HG02763 (cell line): ENCODE results near the gene KRT26.
"Not testable (repeated sequence)": the region's sequence is repeated elsewhere in the genome, so short reads cannot be mapped to it uniquely, and the experiment has no call there.

Source experiments
- ATAC-seq: cut with Tn5 transposase; IDR thresholded peaks from one replicate; pipeline ENCODE4 v1.9.1; 2021; ENCODE audit warnings: mild to moderate bottlenecking, moderate library complexity; ENCODE audit not compliant: unreplicated experiment

Gene KRT26

GRCh38 chr17:40795019-40795667 is 23.1 kb upstream of the KRT26 start:
- ATAC-seq, result no peak

GRCh38 chr17:40794466-40794865 is 22.5 kb upstream of the KRT26 start:
- ATAC-seq, result no peak

- ATAC-seq, result no peak
Observed at GRCh38 chr17:40793832-40794231, 21.8 kb upstream of the KRT26 start.

- ATAC-seq, result no peak
Observed at GRCh38 chr17:40791787-40792436, 19.9 kb upstream of the KRT26 start.

GRCh38 chr17:40791111-40791510 is 19.1 kb upstream of the KRT26 start:
- no peak for ATAC-seq

GRCh38 chr17:40782450-40782849 is 10.4 kb upstream of the KRT26 start, which contains the start of gene KRT27:
KRT27 (minus strand) TSS chr17:40782550; CDS start chr17:40782493, 57 bp downstream.
- no peak for ATAC-seq

DNA sequence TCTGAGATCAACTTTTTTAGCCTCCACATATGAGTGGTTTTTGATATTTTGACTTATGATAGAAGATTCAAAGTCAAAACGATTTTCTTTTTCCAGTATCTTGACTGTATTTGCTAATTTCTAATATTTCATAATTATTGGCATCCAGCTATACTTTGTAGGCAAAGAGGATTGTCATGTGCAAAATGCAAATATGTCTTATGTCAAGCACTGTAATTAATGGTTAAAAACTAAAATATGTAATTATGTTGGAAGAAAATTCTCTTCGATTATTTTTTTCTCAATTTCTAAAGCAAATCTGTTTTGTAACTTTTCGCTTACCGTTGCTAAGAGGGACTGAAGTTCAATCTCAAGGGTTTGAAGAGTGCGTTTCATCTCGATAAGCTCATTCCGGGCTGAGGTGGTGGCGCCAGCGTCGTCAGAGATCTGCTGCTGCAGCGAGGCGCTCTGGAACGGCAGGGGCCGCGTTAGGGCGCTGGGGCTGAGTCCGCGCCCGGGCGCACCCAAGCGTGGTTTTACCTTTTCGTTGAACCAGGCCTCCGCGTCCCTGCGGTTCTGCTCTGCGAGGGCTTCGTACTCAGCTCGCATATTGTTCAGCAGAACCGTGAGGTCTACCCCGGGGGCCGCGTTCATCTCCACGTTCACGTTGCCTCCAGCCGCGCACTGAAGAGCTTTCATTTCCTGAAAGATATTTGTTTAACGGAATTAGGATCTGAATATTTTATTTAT is 7.3 kb upstream of the KRT26 start:
- ATAC-seq, result no peak

- ATAC-seq, result no peak
Observed at GRCh38 chr17:40778461-40778860, 6.5 kb upstream of the KRT26 start.

GRCh38 chr17:40777971-40778370 is 6.0 kb upstream of the KRT26 start:
- ATAC-seq, result no peak

GRCh38 chr17:40777459-40777858 is 5.5 kb upstream of the KRT26 start:
- no peak for ATAC-seq

GRCh38 chr17:40775945-40776344 is 3.9 kb upstream of the KRT26 start:
- ATAC-seq, result no peak

DNA sequence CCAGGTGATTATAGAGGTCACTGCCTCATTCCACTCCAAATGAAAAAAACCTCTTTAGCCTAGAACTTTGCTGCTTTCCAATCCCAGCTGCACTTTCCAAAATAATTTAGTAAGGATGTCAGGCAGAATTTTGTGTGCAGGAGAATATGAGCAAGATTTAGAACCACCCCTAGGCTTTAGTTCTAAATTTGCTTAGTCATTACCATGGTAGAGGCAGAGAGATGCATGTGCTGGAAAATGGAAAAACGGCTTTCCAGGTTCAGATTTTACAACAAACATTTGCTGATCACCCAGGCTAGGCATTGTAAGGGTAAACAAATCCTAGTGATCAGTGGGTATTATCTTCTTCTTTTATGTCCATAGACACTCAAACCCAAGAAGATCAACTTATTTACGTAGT is 6.3 kb downstream of the KRT26 start:
- ATAC-seq, result no peak

- no peak for ATAC-seq
Observed at GRCh38 chr17:40763752-40764151, 8.2 kb downstream of the KRT26 start.

DNA sequence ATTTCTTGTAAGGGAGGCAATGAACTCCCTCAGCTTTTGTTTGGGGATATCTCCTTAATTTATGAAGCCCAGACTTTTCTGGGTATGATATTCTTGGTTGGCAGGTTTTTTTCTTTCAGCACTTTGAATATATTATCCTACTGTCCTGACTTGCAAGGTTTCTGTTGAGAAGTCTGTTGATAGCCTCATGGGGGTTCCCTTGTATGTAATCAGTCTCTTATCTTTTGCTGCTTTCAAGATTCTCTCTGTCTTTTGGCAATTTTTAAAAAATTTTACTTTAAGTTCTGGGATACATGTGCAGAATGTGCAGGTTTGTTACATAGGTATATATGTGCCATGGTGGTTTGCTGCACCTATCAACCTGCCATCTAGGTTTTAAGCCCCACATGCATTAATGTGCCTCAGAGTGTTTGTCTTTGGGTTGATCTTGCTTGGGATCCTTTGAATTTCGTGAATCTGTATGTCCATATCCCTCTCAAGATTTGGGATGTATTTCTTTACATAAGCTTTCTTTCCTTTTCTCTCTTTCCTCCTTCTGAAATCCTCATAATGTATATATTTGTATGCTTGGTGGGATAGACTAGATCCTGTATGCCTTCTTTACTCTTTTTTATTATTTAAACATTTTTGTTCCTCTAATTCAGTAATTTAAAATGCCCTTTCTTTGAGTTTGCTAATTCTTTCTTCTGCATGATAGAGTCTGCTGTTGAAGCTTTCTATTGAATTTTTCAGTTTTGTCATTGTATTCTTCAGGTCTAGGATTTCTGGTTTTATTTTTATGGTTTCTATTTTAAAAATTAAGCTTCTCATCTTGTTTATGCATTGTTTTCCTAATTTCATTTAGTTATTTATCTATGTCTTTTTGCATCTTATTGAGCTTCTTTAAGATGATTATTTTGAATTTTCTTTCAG is 11.6 kb downstream of the KRT26 start:
- no peak for ATAC-seq

DNA sequence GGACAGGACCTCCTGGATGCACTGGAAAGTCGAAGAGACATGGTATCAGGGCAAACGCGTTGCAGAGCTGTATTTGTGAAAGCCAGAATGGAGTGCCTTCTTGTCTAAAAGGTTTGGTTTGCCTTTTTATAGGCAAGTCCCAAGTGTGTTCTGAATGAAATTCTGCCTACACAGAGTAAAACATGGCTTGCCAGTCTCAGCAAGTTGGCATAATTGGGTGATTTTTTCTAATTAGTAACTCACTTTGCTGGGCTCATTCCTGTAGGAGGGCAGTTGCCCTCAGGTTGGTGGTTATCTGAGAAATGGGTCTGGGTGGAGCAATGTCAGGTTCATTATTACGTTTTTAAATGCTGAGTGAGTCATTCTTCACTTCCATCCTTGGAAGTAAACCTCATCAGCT is 16.8 kb downstream of the KRT26 start, which contains the start of gene KRT25:
KRT25 (minus strand) TSS at position 101 of the 400 bp plus-strand sequence; CDS start at position 41, 60 bp downstream.
- ATAC-seq, result no peak

- no peak for ATAC-seq
Observed at GRCh38 chr17:40753804-40754203, 18.2 kb downstream of the KRT26 start.

- ATAC-seq, result no peak
Observed at GRCh38 chr17:40751065-40751464, 20.9 kb downstream of the KRT26 start.

- ATAC-seq, result no peak
Observed at GRCh38 chr17:40750391-40750790, 21.6 kb downstream of the KRT26 start.

DNA sequence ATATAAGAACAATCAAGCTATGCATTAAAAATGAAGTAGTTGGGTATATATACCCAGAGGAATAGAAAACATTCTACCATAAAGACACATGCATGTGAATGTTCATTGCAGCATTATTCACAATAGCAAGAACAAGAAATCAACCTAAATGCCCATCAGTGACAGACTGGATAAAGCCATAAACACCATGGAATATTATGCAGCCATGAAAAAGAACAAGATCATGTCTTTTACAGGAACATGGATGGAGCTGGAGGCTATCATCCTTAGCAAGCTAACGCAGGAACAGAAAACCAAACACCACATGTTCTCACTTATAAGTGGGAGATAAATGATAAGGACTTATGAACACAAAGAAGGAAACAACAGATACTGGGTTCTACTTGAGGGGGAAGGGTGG is 23.3 kb downstream of the KRT26 start:
- ATAC-seq, result not testable (repeated sequence)

GRCh38 chr17:40738553-40738952 is 33.4 kb downstream of the KRT26 start:
- no peak for ATAC-seq

- ATAC-seq, result no peak
Observed at GRCh38 chr17:40735016-40735415, 37.0 kb downstream of the KRT26 start.
